Activated B cell treated with CpG ODN at 0.5 μM for 24 hours (primary cell): Measurements from ENCODE around the gene REXO2. TPM values are rescaled to one million over a fixed set of nuclear protein-coding genes. Genes with fewer than 3 reads are reported as not detected.

Source experiments
- ATAC-seq: fragments of 200-7000 bp; cut with Tn5 transposase; one replicate; pipeline ENCODE4 v1.10.0; 2021; ENCODE audit warnings: low read depth, mild to moderate bottlenecking, moderate library complexity
- CTCF ChIA-PET: fragments of 350-600 bp; sonication (Branson Sonifier 250); formaldehyde crosslinking; loops from one replicate; lab custom pipeline; 2021; ENCODE audit warnings: antibody characterized with exemption; lab: Charles Lee
- POLR2A ChIA-PET: fragments of 350-600 bp; sonication (Branson Sonifier 250); formaldehyde crosslinking; loops from one replicate; lab custom pipeline; 2021; ENCODE audit warnings: antibody characterized with exemption; lab: Charles Lee
- DNase-seq: peaks from one replicate; pipeline ENCODE4 v3.0.0; 2022
- H3K27ac Mint-ChIP-seq: one replicate; pipeline ENCODE4 v1.8.0; 2020; ENCODE audit warnings: mixed read lengths
- H3K27me3 Mint-ChIP-seq: one replicate; pipeline ENCODE4 v1.8.0; 2021; ENCODE audit warnings: mixed read lengths
- H3K36me3 Mint-ChIP-seq: one replicate; pipeline ENCODE4 v1.8.0; 2021; ENCODE audit warnings: low read depth, mixed read lengths
- H3K4me1 Mint-ChIP-seq: one replicate; pipeline ENCODE4 v1.8.0; 2021; ENCODE audit warnings: mixed read lengths
- H3K4me3 Mint-ChIP-seq: one replicate; pipeline ENCODE4 v1.8.0; 2020; ENCODE audit warnings: mild to moderate bottlenecking, mixed read lengths
- H3K9me3 Mint-ChIP-seq: one replicate; pipeline ENCODE4 v1.8.0; 2020; ENCODE audit warnings: mixed read lengths
- CTCF ChIP-seq: fragments of 200-600 bp; IDR thresholded peaks from one replicate; pipeline ENCODE4 v1.8.0; 2022; ENCODE audit warnings: antibody characterized with exemption, mild to moderate bottlenecking
- intact Hi-C: fragments of 100-400 bp; cut with micrococcal nuclease; formaldehyde crosslinking; loops from one replicate; pipeline ENCODE4 v1.15.1; 2024
- total RNA-seq: library from RNA; stranded (reverse); gene quantifications from 2 replicates; pipeline ENCODE4 v1.2.3, GENCODE V29; 2022

Gene REXO2
- total RNA-seq, 1 donor from 2014 or later: 27.3 TPM

- DNase-seq: no peak
- Mint-ChIP-seq H3K4me3 (no peak overlapping the region), H3K36me3 (peaks cover 6% of the 10 kb centered on the region), H3K9me3 (peaks cover 5% of the 10 kb centered on the region), H3K27me3 (no peaks in the 10 kb centered on the region), H3K4me1 (no peaks in the 10 kb centered on the region), H3K27ac (no peak overlapping the region)
- TF ChIP-seq CTCF: no peak
- CTCF ChIA-PET: no interaction called here
- intact Hi-C loops: no loop called here
- POLR2A ChIA-PET: no interaction called here
- ATAC-seq: no peak
Measured at GRCh38 chr11:114426280-114426679, 13.0 kb upstream of the REXO2 start.

GRCh38 chr11:114430290-114430689 is 9.0 kb upstream of the REXO2 start:
- ATAC-seq (no peak), DNase-seq (no peak)
- Mint-ChIP-seq H3K36me3 (no peaks in the 10 kb centered on the region), H3K27ac (no peak overlapping the region), H3K27me3 (no peaks in the 10 kb centered on the region), H3K4me3 (no peak overlapping the region), H3K4me1 (no peaks in the 10 kb centered on the region), H3K9me3 (no peaks in the 10 kb centered on the region)
- intact Hi-C loops: loop anchor here (10.0 kb wide), 1 partner anchor 555 kb away; the partner anchor contains the start of gene USP28
- ChIA-PET POLR2A (no interaction called here), CTCF (no interaction called here)
- TF ChIP-seq CTCF: no peak

GRCh38 chr11:114432893-114433292 is 6.4 kb upstream of the REXO2 start:
- Mint-ChIP-seq H3K27ac (no peak overlapping the region), H3K36me3 (no peaks in the 10 kb centered on the region)

GRCh38 chr11:114433376-114433775 is 5.9 kb upstream of the REXO2 start:
- no peaks in the 10 kb centered on the region for H3K36me3 Mint-ChIP-seq
- TF ChIP-seq CTCF: no peak
- H3K4me3 Mint-ChIP-seq: no peak overlapping the region
- H3K27me3 Mint-ChIP-seq: no peaks in the 10 kb centered on the region
- CTCF ChIA-PET: no interaction called here
- H3K27ac Mint-ChIP-seq: no peak overlapping the region
- intact Hi-C loops: loop anchor here (10.0 kb wide), 1 partner anchor 559 kb away; the partner anchor contains the start of gene USP28
- ATAC-seq: no peak
- no peaks in the 10 kb centered on the region for H3K4me1 Mint-ChIP-seq
- DNase-seq: no peak
- no peaks in the 10 kb centered on the region for H3K9me3 Mint-ChIP-seq
- POLR2A ChIA-PET: no interaction called here

More at GRCh38 chr11:114432893-114433292, 6.4 kb upstream of the REXO2 start:
- no peak for DNase-seq
- ChIA-PET CTCF (no interaction called here), POLR2A (no interaction called here)
- no peak for ATAC-seq
- H3K4me3 Mint-ChIP-seq: no peak overlapping the region
- H3K9me3 Mint-ChIP-seq: no peaks in the 10 kb centered on the region
- no peaks in the 10 kb centered on the region for H3K27me3 Mint-ChIP-seq
- intact Hi-C loops: loop anchor here (10.0 kb wide), 1 partner anchor 558 kb away; the partner anchor contains the start of gene USP28
- no peak for TF ChIP-seq CTCF
- no peaks in the 10 kb centered on the region for H3K4me1 Mint-ChIP-seq

- no peak overlapping the region for H3K27ac Mint-ChIP-seq
- no peaks in the 10 kb centered on the region for H3K27me3 Mint-ChIP-seq
- no peak for ATAC-seq
- CTCF ChIA-PET: no interaction called here
- no peak for DNase-seq
- no peak overlapping the region for H3K4me3 Mint-ChIP-seq
- peaks cover 4% of the 10 kb centered on the region for H3K36me3 Mint-ChIP-seq
- intact Hi-C loops: loop anchor here (2.0 to 10.0 kb wide), 3 partner anchors 98 to 666 kb away; partner anchors contain the start of genes USP28 and ZW10
- POLR2A ChIA-PET: interaction anchor here (1.5 kb wide), 1 partner anchor 38 kb away, joined by 4 read pairs; the partner anchor contains the start of genes C11orf71 and RBM7
- H3K9me3 Mint-ChIP-seq: no peaks in the 10 kb centered on the region
- peaks cover 17% of the 10 kb centered on the region for H3K4me1 Mint-ChIP-seq
- TF ChIP-seq CTCF: no peak
Measured at GRCh38 chr11:114438303-114438702, 964 bp upstream of the REXO2 start.
